DOHH2 (cell line): Measurements from ENCODE around the gene ZNF474.

Source experiments
- H3F3A ChIP-seq: fragments of 200-600 bp; sonication (generic), shearing (Covaris generic); 2 replicates; pipeline ENCODE4 v1.6.0; 2016; ENCODE audit warnings: antibody characterized with exemption, mild to moderate bottlenecking; ENCODE audit not compliant: control insufficient read depth, insufficient read depth
- H3K27ac ChIP-seq: fragments of 200-600 bp; sonication (generic); 2 replicates; pipeline ENCODE4 v1.5.1; 2014; ENCODE audit warnings: low read depth, mild to moderate bottlenecking, low read length, moderate library complexity
- H3K27me3 ChIP-seq: fragments of 200-600 bp; sonication (generic); 2 replicates; pipeline ENCODE4 v1.6.1; 2014; ENCODE audit warnings: mild to moderate bottlenecking, low read length, mixed read lengths; ENCODE audit not compliant: control insufficient read depth
- H3K36me3 ChIP-seq: fragments of 200-600 bp; sonication (generic); 2 replicates; pipeline ENCODE4 v1.6.1; 2014; ENCODE audit warnings: mild to moderate bottlenecking, low read length, moderate library complexity, mixed read lengths; ENCODE audit not compliant: control insufficient read depth
- H3K4me1 ChIP-seq: fragments of 200-600 bp; sonication (generic); 2 replicates; pipeline ENCODE4 v1.6.1; 2014; ENCODE audit warnings: mild to moderate bottlenecking, low read length, mixed read lengths; ENCODE audit not compliant: control insufficient read depth
- H3K4me2 ChIP-seq: fragments of 200-600 bp; sonication (generic); 2 replicates; pipeline ENCODE4 v1.6.0; 2014; ENCODE audit warnings: mild to moderate bottlenecking, low read length, moderate library complexity
- H3K4me3 ChIP-seq: fragments of 200-600 bp; sonication (generic); 2 replicates; pipeline ENCODE4 v1.5.1; 2014; ENCODE audit warnings: mild to moderate bottlenecking, low read length, mixed read lengths
- H3K79me2 ChIP-seq: fragments of 200-600 bp; sonication (generic); 2 replicates; pipeline ENCODE4 v1.6.1; 2014; ENCODE audit warnings: mild to moderate bottlenecking, low read length, mixed read lengths; ENCODE audit not compliant: control insufficient read depth
- H3K9me2 ChIP-seq: fragments of 200-600 bp; sonication (generic); replicated peaks from 2 replicates; pipeline ENCODE4 v1.6.1; 2014; ENCODE audit warnings: mild to moderate bottlenecking, low read length, mixed read lengths; ENCODE audit not compliant: control insufficient read depth
- H3K9me3 ChIP-seq: fragments of 200-600 bp; sonication (generic); 2 replicates; pipeline ENCODE4 v1.6.1; 2014; ENCODE audit warnings: antibody characterized with exemption, low read length, mixed read lengths; ENCODE audit not compliant: control insufficient read depth, insufficient read depth
- H4K20me1 ChIP-seq: fragments of 200-600 bp; sonication (generic); 2 replicates; pipeline ENCODE4 v1.6.0; 2014; ENCODE audit warnings: low read depth, mild to moderate bottlenecking, antibody characterized with exemption, low read length, moderate library complexity; ENCODE audit not compliant: control insufficient read depth, insufficient read depth
- CTCF ChIP-seq: fragments of 200-600 bp; sonication (generic); IDR thresholded peaks from one replicate; pipeline ENCODE4 v1.5.1; 2014; ENCODE audit warnings: antibody characterized with exemption, mild to moderate bottlenecking, low read depth, low read length; ENCODE audit not compliant: poor library complexity, severe bottlenecking
- EZH2phosphoT487 ChIP-seq: fragments of 200-600 bp; sonication (generic); IDR thresholded peaks from 2 replicates; pipeline ENCODE4 v1.6.1; 2017; ENCODE audit warnings: borderline replicate concordance, mild to moderate bottlenecking, antibody characterized with exemption, low read length, moderate library complexity, mixed read lengths

Gene ZNF474

GRCh38 chr5:122180146-122180712 lies 50.9 kb downstream of the ZNF474 start:
- no peak overlapping the region for H3K4me2 ChIP-seq

GRCh38 chr5:122180863-122181548 lies 51.7 kb downstream of the ZNF474 start:
- no peak overlapping the region for H3K4me2 ChIP-seq
- no peaks in the 10 kb centered on the region for H3K36me3 ChIP-seq
- H3K9me2 ChIP-seq: no peaks in the 10 kb centered on the region; the same call in 1 of the 2 replicates
- no peaks in the 10 kb centered on the region for H3K9me3 ChIP-seq
- H3K4me1 ChIP-seq: no peaks in the 10 kb centered on the region
- H3F3A ChIP-seq: no peaks in the 10 kb centered on the region
- H3K4me3 ChIP-seq: no peak overlapping the region
- no peaks in the 10 kb centered on the region for H3K27me3 ChIP-seq
- no peaks in the 10 kb centered on the region for H4K20me1 ChIP-seq
- no peak for TF ChIP-seq CTCF
- no peak for TF ChIP-seq EZH2phosphoT487
- no peaks in the 10 kb centered on the region for H3K79me2 ChIP-seq
- no peak overlapping the region for H3K27ac ChIP-seq

More at GRCh38 chr5:122180146-122180712, 50.9 kb downstream of the ZNF474 start:
- no peaks in the 10 kb centered on the region for H4K20me1 ChIP-seq
- no peaks in the 10 kb centered on the region for H3K4me1 ChIP-seq
- TF ChIP-seq CTCF (no peak), EZH2phosphoT487 (no peak)
- H3K27ac ChIP-seq: no peak overlapping the region
- no peak overlapping the region for H3K4me3 ChIP-seq
- no peaks in the 10 kb centered on the region for H3F3A ChIP-seq
- no peaks in the 10 kb centered on the region for H3K79me2 ChIP-seq
- H3K27me3 ChIP-seq: no peaks in the 10 kb centered on the region
- H3K36me3 ChIP-seq: no peaks in the 10 kb centered on the region
- H3K9me3 ChIP-seq: no peaks in the 10 kb centered on the region
- H3K9me2 ChIP-seq: no peaks in the 10 kb centered on the region; the same call in 1 of the 2 replicates

- H3K79me2 ChIP-seq: no peaks in the 10 kb centered on the region
- no peak overlapping the region for H3K27ac ChIP-seq
- H3K27me3 ChIP-seq: no peaks in the 10 kb centered on the region
- H4K20me1 ChIP-seq: no peaks in the 10 kb centered on the region
- no peaks in the 10 kb centered on the region for H3K4me1 ChIP-seq
- no peaks in the 10 kb centered on the region for H3K36me3 ChIP-seq
- TF ChIP-seq EZH2phosphoT487: no peak
- TF ChIP-seq CTCF: no peak
- no peaks in the 10 kb centered on the region for H3F3A ChIP-seq
- no peak overlapping the region for H3K4me2 ChIP-seq
- H3K4me3 ChIP-seq: no peak overlapping the region
- no peaks in the 10 kb centered on the region; the same call in 1 of the 2 replicates for H3K9me2 ChIP-seq
- H3K9me3 ChIP-seq: no peaks in the 10 kb centered on the region
These were observed 52.5 kb downstream of the ZNF474 start for GRCh38 chr5:122181863-122182262.
